ENCODE data around the gene BLMH. TPM values are rescaled to one million over a fixed set of nuclear protein-coding genes. Genes with fewer than 3 reads are reported as not detected.

BLMH gene
- total and polyA plus RNA-seq, 9 of the 15 experiments (the other 6 are each of a cell fraction or from before 2014, with no cell fraction given), result 26.0 to 118 (median 67.3) TPM

GRCh38 chr17:30291543-30292285 is at the start of gene BLMH (continued):
- TF ChIP-seq, protein P1, sequence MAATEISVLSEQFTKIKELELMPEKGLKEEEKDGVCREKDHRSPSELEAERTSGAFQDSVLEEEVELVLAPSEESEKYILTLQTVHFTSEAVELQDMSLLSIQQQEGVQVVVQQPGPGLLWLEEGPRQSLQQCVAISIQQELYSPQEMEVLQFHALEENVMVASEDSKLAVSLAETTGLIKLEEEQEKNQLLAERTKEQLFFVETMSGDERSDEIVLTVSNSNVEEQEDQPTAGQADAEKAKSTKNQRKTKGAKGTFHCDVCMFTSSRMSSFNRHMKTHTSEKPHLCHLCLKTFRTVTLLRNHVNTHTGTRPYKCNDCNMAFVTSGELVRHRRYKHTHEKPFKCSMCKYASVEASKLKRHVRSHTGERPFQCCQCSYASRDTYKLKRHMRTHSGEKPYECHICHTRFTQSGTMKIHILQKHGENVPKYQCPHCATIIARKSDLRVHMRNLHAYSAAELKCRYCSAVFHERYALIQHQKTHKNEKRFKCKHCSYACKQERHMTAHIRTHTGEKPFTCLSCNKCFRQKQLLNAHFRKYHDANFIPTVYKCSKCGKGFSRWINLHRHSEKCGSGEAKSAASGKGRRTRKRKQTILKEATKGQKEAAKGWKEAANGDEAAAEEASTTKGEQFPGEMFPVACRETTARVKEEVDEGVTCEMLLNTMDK (IDR thresholded peaks at IDR 0.05; ENCODE audit: borderline replicate concordance, insufficient read depth, low read depth, low read length, poor library complexity, severe bottlenecking), result peak; percentile 24
- TF ChIP-seq POLR2A (conservative IDR thresholded peaks at IDR 0.05) (peak; percentile 66), ELF4 (CRISPR knock-in tag; IDR thresholded peaks at IDR 0.05) (no peak), NCOA2 (IDR thresholded peaks at IDR 0.05; ENCODE audit: partially characterized antibody in 2 of 2) (no peak), PHF20 (IDR thresholded peaks at IDR 0.05; ENCODE audit: partially characterized antibody) (peak; percentile 27), SMARCA5 (IDR thresholded peaks at IDR 0.05) (no peak), NRF1 (conservative IDR thresholded peaks at IDR 0.05 in 1 of 2, IDR thresholded peaks at IDR 0.05 in 1 of 2) (peak; percentile 88 to 90; a peak in 3 of 4 replicates), ZNF384 (IDR thresholded peaks at IDR 0.05; ENCODE audit: low read depth, low read length) (no peak), AFF4 (CRISPR knock-in tag; IDR thresholded peaks at IDR 0.05) (no peak), SAFB (IDR thresholded peaks at IDR 0.05; ENCODE audit: borderline replicate concordance, low read depth, low read length) (0 out of 2 replicates have a peak, but pooled peaks have one; percentile 23), SFPQ (IDR thresholded peaks at IDR 0.05; ENCODE audit: low read depth, low read length) (no peak), USF1 (CRISPR knock-in tag; IDR thresholded peaks at IDR 0.05) (no peak), TAL1 (IDR thresholded peaks at IDR 0.05) (no peak), KLF1 (tag; IDR thresholded peaks at IDR 0.05) (0 out of 2 replicates have a peak, but pooled peaks have one; percentile 33), MITF (IDR thresholded peaks at IDR 0.05) (no peak)

All from K562 (cell line).